Fibroblast of skin of scalp (primary cell): Measurements from ENCODE around the gene SLC12A7.
"Not testable (repeated sequence)": the region's sequence is repeated elsewhere in the genome, so short reads cannot be mapped to it uniquely, and the experiment has no call there.

ENCODE experiments used
- DNase-seq: peaks from one replicate; pipeline ENCODE4 v3.0.0-alpha.2; 2013

The SLC12A7 gene

DNA sequence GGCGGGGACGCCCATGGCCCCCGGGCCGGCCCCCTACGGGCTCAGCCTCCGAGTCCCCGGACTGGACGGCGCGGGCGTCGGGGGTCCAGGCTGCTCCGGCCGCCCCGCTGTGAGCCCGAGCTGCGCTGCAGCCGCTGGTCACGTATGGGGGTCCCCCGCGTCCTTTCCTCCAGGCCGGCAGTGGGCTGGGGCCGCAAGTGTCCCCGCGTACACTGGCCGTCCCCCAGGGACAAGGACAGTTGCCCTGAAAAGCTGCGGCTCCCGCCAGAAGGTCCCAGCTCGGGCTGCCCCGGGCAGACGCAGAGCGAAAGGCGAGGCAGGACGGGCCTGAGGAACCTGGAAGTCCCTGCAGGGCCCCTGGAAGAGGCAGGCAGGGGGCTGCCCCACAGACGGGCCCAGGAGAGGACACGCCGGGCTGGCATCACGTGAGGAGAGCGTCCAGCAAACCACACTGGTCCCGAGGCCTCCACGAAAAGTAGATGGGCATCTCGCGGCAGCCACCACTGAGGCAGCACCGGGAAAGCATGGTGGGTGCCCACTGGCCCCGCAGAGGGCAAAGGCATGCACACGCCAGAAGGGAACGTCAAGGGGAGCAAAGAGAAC lies 106.5 kb downstream of the SLC12A7 start:
- DNase-seq, result no peak

DNA sequence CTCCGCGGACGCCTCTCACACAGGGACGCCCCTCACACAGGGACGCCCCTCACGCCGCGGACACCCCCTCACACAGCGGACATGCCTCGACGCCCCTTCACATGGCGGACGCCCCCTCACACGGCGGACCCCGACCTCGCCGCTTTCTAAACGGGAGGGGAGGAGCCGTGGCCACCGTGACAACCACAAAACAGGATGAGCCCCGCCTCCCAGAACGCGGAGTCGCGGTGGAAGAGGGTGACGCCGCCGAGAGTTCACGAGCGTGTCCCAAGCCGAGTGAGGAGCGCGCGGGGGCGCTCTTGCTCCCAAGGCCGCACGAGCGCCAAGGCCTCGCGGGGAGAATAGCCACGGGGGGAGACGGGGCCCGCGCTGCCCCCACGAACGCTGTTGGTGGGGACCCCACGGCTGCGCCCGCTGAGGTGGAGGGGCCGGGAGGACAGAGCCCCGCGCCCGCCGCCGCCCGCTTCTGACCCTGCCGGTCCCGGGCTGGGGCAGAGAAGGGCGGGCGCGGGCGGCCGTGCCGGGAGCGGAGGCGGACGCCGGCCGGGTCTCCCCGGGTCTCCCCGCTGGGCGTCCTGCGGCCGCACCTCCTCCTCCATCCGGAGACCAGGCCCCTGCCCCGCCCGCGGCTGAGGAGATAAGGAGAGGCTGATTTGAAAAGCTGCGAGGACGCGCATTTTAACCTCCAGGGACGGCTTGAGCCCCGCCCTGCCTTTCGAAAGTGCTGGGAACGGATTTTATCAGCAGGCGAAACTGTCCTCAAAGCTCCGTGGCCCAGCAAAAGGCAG lies 107.2 kb downstream of the SLC12A7 start:
- DNase-seq, result peak; percentile 27

DNA sequence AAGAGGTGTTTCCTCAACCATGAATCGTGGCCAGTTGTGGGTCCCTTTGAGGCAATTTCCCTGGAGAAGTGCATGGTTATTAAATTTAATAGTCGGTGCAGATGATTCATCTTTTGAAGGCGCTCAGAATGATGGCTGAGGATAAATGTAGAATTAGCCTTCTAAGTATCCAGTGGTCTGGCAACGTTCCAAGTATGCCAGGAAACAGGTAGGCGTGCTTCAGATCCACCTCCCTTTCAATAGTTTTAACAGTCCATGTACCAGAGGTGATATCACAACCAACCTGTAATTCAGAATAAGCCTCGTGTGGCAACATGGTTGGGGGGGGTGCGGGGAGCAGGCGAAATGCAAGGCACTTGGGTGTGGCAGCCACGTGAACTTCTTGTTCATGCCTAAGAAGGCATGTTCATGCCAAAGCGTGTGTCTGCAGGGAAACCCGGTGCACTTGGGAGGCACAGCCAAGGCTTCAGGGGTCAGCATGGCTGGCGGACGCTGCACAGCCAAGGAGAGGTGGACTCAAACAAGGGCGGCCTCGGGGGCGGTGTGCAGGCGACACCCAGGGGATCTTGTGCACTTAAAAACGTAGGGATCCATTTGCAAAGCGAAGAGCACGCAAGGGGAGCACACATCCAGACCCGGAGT lies 108.4 kb downstream of the SLC12A7 start:
- no peak for DNase-seq

DNA sequence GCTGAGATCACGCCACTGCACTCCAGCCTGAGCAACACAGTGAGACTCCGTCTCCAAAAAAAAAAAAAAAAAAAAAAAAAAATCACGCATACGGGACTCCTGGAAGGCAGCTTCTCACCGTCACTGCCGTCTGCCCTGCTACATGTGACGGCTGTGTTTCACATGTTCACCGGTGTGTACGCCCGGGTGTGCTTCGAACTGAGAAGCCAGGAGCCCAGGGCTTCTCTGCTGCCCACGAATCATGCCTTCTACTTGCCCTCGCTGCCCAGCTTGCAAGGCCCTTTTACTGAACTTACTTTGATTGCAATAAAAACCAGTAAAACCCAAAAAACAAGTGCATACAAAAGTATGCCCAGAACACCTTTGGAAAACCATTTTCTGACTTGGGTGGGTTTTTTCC lies 109.0 kb downstream of the SLC12A7 start:
- no peak for DNase-seq

DNA sequence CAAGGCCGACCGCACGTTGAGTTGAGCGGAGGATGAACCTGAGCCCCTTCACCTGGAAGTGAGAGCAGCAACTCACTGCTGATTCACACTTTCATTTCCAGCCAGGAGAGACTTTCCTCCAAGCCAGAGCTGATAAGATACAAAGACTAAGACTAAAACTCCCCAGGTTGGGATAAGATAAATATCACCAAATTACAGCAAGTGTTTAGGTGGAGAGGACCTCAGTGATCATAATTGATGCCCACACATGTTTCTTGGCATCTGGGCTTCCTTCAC lies 109.7 kb downstream of the SLC12A7 start:
- no peak for DNase-seq

DNA sequence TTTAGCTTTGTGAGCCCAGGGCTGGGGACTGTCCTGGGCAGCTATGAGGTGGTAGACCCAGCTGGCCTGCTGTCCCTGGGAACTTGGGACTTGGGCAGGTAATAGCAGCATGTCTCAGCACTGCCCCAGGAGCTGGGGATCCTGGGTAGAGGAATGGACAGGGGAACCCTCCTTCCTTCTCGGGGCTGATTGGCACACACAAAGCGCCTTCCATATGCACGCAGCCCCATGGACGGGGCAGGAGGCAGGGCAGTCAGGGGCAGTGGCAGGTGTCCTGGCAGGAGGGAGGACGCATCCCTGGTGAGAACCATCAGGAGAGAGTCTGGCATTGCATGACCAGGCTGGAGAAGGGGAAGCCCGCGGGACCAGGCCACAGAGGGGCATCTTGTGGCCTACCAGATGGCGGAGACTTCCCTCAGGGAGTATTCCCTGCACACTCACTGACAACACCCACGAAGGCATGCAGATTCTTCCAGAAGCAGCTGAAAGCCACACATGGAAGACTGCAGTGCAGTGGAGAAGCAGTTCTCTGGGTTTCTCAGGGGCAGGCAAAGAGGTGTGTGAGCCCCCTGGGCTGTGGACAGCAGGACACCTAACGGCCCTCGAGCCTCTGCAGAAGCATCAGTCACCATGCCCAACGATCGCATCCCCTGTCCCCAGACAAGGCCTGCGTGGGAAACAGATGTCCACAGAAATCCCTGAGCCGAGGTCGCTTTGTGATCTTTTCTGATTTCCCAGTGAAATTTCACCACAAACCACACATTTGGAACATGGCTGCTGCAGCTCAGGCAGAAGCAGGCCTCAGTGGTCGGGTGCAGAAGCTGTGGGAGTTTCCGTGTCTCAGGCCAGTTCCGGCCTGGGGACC lies 110.2 kb downstream of the SLC12A7 start:
- no peak for DNase-seq

DNA sequence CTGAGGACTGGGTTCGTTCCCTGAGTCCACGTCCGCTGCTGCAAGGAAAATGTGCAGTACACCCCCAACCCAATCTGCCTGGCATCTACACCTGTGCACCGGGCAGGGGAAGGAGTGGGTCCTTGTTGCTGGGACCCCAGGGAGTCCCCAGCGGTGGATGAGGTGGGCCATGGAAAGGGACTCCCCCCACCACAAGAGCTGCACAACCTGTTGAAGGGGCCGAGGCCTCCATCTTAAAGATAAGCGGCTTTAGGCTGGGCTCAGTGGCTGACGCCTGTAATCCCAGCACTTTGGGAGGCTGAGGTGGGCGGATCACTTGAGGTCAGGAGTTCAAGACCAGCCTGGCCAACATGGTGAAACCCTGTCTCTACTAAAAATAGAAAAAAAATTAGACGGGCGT lies 111.0 kb downstream of the SLC12A7 start:
- DNase-seq, result not testable (repeated sequence)
